Keratinocyte (primary cell): ENCODE measurements around the gene ITGBL1.

ENCODE experiments used
- EZH2 ChIP-seq: IDR thresholded peaks from one replicate; pipeline ENCODE4 v1.6.1; 2012; ENCODE audit warnings: inconsistent platforms, mild to moderate bottlenecking, low read length, moderate library complexity
- TF ChIP-seq, protein P1 (sequence below), 3 experiments: IDR thresholded peaks in 1 of 3; conservative IDR thresholded peaks in 1 of 3; optimal IDR thresholded peaks in 1 of 3; 2 replicates in 2 of 3; 3 replicates in 1 of 3; pipeline versions ENCODE3 to v1.5.1; 2011; ENCODE audit warnings: low read length in 3 of 3, mild to moderate bottlenecking in 3 of 3, moderate library complexity in 2 of 3, control low read depth in 1 of 3, inconsistent platforms in 1 of 3; ENCODE audit not compliant: insufficient read depth in 2 of 3; ENCODE audit errors: extremely low read depth in 1 of 3

DNA sequence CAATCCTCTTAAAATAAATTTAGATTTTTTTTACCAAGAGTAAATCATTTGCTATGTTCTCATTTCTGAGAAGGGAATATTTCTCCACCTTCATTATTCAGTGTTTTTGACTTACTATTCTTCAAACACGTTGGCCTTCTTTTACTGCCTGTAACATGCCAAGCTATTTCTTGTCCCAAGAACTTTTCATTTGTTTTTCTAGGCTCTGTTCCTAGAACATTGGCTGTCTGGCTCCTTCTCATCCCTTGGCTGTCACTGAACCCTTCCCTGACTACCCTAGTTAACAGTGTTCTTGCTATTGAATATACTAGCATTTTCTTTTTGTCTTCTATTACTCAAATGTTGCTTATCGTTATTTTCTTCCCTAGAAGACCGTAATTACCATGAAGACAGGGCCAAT, 248.1 kb downstream of the ITGBL1 start:
- TF ChIP-seq, protein P1, sequence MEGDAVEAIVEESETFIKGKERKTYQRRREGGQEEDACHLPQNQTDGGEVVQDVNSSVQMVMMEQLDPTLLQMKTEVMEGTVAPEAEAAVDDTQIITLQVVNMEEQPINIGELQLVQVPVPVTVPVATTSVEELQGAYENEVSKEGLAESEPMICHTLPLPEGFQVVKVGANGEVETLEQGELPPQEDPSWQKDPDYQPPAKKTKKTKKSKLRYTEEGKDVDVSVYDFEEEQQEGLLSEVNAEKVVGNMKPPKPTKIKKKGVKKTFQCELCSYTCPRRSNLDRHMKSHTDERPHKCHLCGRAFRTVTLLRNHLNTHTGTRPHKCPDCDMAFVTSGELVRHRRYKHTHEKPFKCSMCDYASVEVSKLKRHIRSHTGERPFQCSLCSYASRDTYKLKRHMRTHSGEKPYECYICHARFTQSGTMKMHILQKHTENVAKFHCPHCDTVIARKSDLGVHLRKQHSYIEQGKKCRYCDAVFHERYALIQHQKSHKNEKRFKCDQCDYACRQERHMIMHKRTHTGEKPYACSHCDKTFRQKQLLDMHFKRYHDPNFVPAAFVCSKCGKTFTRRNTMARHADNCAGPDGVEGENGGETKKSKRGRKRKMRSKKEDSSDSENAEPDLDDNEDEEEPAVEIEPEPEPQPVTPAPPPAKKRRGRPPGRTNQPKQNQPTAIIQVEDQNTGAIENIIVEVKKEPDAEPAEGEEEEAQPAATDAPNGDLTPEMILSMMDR (optimal IDR thresholded peaks at IDR 0.05 in 1 of 3, IDR thresholded peaks at IDR 0.05 in 1 of 3, conservative IDR thresholded peaks at IDR 0.05 in 1 of 3; ENCODE audit: extremely low read depth in 1 of 3, insufficient read depth in 2 of 3, low read length in 3 of 3) = no peak
- no peak for TF ChIP-seq EZH2
